Choroid plexus epithelial cell (primary cell): ENCODE measurements around the gene ACTR1A.

Source experiments
- DNase-seq: peaks from one replicate; pipeline ENCODE4 v3.0.0-alpha.2; 2010; ENCODE audit warnings: low read depth
- H3K4me3 ChIP-seq: 2 replicates; pipeline ENCODE4 v1.5.1; 2011; ENCODE audit warnings: low read depth, mild to moderate bottlenecking, control low read depth, low read length, moderate library complexity
- CTCF ChIP-seq: conservative IDR thresholded peaks from 2 replicates; pipeline ENCODE4 v1.5.1; 2011; ENCODE audit warnings: low read depth, mild to moderate bottlenecking, control low read depth, inconsistent platforms, low read length, moderate library complexity

The ACTR1A gene

GRCh38 chr10:102484021-102484420, 18.5 kb downstream of the ACTR1A start:
- H3K4me3 ChIP-seq, result no peak overlapping the region
- DNase-seq, result no peak
- no peak for TF ChIP-seq CTCF

GRCh38 chr10:102480396-102480795, 22.1 kb downstream of the ACTR1A start:
- no peak overlapping the region for H3K4me3 ChIP-seq
- no peak for DNase-seq
- no peak for TF ChIP-seq CTCF

GRCh38 chr10:102479651-102480050, 22.9 kb downstream of the ACTR1A start:
- no peak overlapping the region for H3K4me3 ChIP-seq
- TF ChIP-seq CTCF, result no peak
- DNase-seq, result no peak

- H3K4me3 ChIP-seq, result no peak overlapping the region
- TF ChIP-seq CTCF, result no peak
- no peak for DNase-seq
Observed at GRCh38 chr10:102476466-102477141, 25.9 kb downstream of the ACTR1A start.

- H3K4me3 ChIP-seq, result no peak overlapping the region
- no peak for TF ChIP-seq CTCF
- no peak for DNase-seq
Observed at GRCh38 chr10:102475451-102476040, 27.0 kb downstream of the ACTR1A start.

GRCh38 chr10:102473445-102474331, 28.8 kb downstream of the ACTR1A start:
- DNase-seq, result no peak
- TF ChIP-seq CTCF, result no peak
- no peak overlapping the region for H3K4me3 ChIP-seq
